HEK293T (cell line): Measurements from ENCODE around the gene MICU1.

Experiments used
- ARNT ChIP-seq: fragments of 450-650 bp; IDR thresholded peaks from 2 replicates; pipeline ENCODE4 v1.6.1; 2017; ENCODE audit warnings: mild to moderate bottlenecking
- ELF4 ChIP-seq: fragments of 450-650 bp; IDR thresholded peaks from 2 replicates; pipeline ENCODE4 v1.6.1; 2017; ENCODE audit warnings: antibody characterized with exemption
- FOXK2 ChIP-seq: fragments of 450-650 bp; IDR thresholded peaks from 2 replicates; pipeline ENCODE4 v1.6.1; 2016; ENCODE audit warnings: mild to moderate bottlenecking
- L3MBTL2 ChIP-seq: fragments of 450-650 bp; conservative IDR thresholded peaks from 2 replicates; pipeline ENCODE4 v1.6.1; 2016; ENCODE audit warnings: mild to moderate bottlenecking
- TARDBP ChIP-seq: fragments of 450-650 bp; IDR thresholded peaks from 2 replicates; pipeline ENCODE4 v1.6.1; 2016

GRCh38 chr10:72506474-72506873 is 119.4 kb downstream of the MICU1 start:
- no peak for TF ChIP-seq FOXK2
- no peak for TF ChIP-seq ARNT
- no peak for TF ChIP-seq TARDBP
- TF ChIP-seq L3MBTL2, result no peak
- TF ChIP-seq ELF4, result no peak
